Rectal smooth muscle tissue (tissue), 1 donor: Measurements from ENCODE around the gene RPL10.

Source experiments
- H3K27ac ChIP-seq: one replicate; pipeline ENCODE4 v1.7.0; 2013; ENCODE audit warnings: low read depth, low read length, inconsistent platforms
- H3K27me3 ChIP-seq: one replicate; pipeline ENCODE4 v1.7.0; 2013; ENCODE audit warnings: low read length; ENCODE audit not compliant: control insufficient read depth, insufficient read depth
- H3K36me3 ChIP-seq: one replicate; pipeline ENCODE4 v1.7.0; 2013; ENCODE audit warnings: low read length; ENCODE audit not compliant: control insufficient read depth, insufficient read depth
- H3K4me1 ChIP-seq: one replicate; pipeline ENCODE4 v1.7.0; 2013; ENCODE audit warnings: low read length; ENCODE audit not compliant: control insufficient read depth, insufficient read depth
- H3K4me3 ChIP-seq: one replicate; pipeline ENCODE4 v1.7.0; 2013; ENCODE audit warnings: low read length
- H3K9ac ChIP-seq: one replicate; pipeline ENCODE4 v1.7.0; 2013; ENCODE audit warnings: low read length

RPL10 gene

GRCh38 chrX:154374313-154375155 lies 23.6 kb upstream of the RPL10 start, which contains the start of gene FLNA:
Gene FLNA, minus strand, starts transcription at chrX:154374634. Its CDS starts 3,389 bp downstream, at chrX:154371245.
- H3K4me3 ChIP-seq = peak within 1 kb of the TSS; percentile 71
- H3K27me3 ChIP-seq = peaks cover 5% of the 10 kb centered on the region
- peak within 1 kb of the TSS; percentile 98 for H3K27ac ChIP-seq
- peaks cover 4% of the 10 kb centered on the region for H3K36me3 ChIP-seq
- peak within 1 kb of the TSS; percentile 74 for H3K9ac ChIP-seq
- H3K4me1 ChIP-seq = peaks cover 9% of the 10 kb centered on the region

GRCh38 chrX:154375156-154375504 lies 23.0 kb upstream of the RPL10 start:
- H3K4me3 ChIP-seq = peak overlapping the region; percentile 14
- peaks cover 9% of the 10 kb centered on the region for H3K4me1 ChIP-seq
- peaks cover 2% of the 10 kb centered on the region for H3K27me3 ChIP-seq
- H3K36me3 ChIP-seq = no peaks in the 10 kb centered on the region
- peak overlapping the region; percentile 85 for H3K27ac ChIP-seq
- H3K9ac ChIP-seq = peak overlapping the region; percentile 35

GRCh38 chrX:154376774-154377173 lies 21.4 kb upstream of the RPL10 start:
- peaks cover 2% of the 10 kb centered on the region for H3K27me3 ChIP-seq
- H3K27ac ChIP-seq = peak overlapping the region; percentile 91
- no peaks in the 10 kb centered on the region for H3K36me3 ChIP-seq
- H3K4me3 ChIP-seq = peak overlapping the region; percentile 28
- H3K4me1 ChIP-seq = peaks cover 15% of the 10 kb centered on the region
- no peak overlapping the region for H3K9ac ChIP-seq

- peak overlapping the region; percentile 66 for H3K9ac ChIP-seq
- no peaks in the 10 kb centered on the region for H3K27me3 ChIP-seq
- H3K4me1 ChIP-seq = peaks cover 15% of the 10 kb centered on the region
- H3K27ac ChIP-seq = peak overlapping the region; percentile 91
- H3K4me3 ChIP-seq = peak overlapping the region; percentile 65
- H3K36me3 ChIP-seq = no peaks in the 10 kb centered on the region
Observed at GRCh38 chrX:154378059-154378798, 19.9 kb upstream of the RPL10 start.

- Histone ChIP-seq H3K9ac (peak within 1 kb of the TSS; percentile 80), H3K4me1 (peaks cover 15% of the 10 kb centered on the region), H3K4me3 (peak within 1 kb of the TSS; percentile 65), H3K27me3 (no peaks in the 10 kb centered on the region), H3K27ac (peak within 1 kb of the TSS; percentile 97), H3K36me3 (no peaks in the 10 kb centered on the region)
Observed at GRCh38 chrX:154378799-154379568, 19.2 kb upstream of the RPL10 start, which contains the start of gene EMD. Gene EMD, plus strand, starts transcription at chrX:154379295. Its CDS starts 190 bp downstream, at chrX:154379485.

- Histone ChIP-seq H3K36me3 (no peaks in the 10 kb centered on the region), H3K4me1 (peaks cover 15% of the 10 kb centered on the region), H3K4me3 (peak overlapping the region; percentile 61), H3K27me3 (peaks cover 4% of the 10 kb centered on the region), H3K27ac (peak overlapping the region; percentile 97), H3K9ac (peak overlapping the region; percentile 80)
Observed at GRCh38 chrX:154379569-154379951, 18.6 kb upstream of the RPL10 start.

GRCh38 chrX:154380153-154380552 lies 18.0 kb upstream of the RPL10 start:
- Histone ChIP-seq H3K9ac (peak overlapping the region; percentile 68), H3K4me3 (peak overlapping the region; percentile 61), H3K27ac (peak overlapping the region; percentile 97), H3K4me1 (peaks cover 15% of the 10 kb centered on the region), H3K27me3 (peaks cover 5% of the 10 kb centered on the region), H3K36me3 (no peaks in the 10 kb centered on the region)

GRCh38 chrX:154380787-154381186 lies 17.4 kb upstream of the RPL10 start:
- H3K4me3 ChIP-seq = peak overlapping the region; percentile 61
- no peaks in the 10 kb centered on the region for H3K36me3 ChIP-seq
- H3K27me3 ChIP-seq = peaks cover 5% of the 10 kb centered on the region
- peak overlapping the region; percentile 97 for H3K27ac ChIP-seq
- no peak overlapping the region for H3K9ac ChIP-seq
- H3K4me1 ChIP-seq = peaks cover 15% of the 10 kb centered on the region

GRCh38 chrX:154381271-154381670 lies 16.9 kb upstream of the RPL10 start:
- no peaks in the 10 kb centered on the region for H3K36me3 ChIP-seq
- no peak overlapping the region for H3K27ac ChIP-seq
- H3K27me3 ChIP-seq = peaks cover 5% of the 10 kb centered on the region
- H3K4me1 ChIP-seq = peaks cover 14% of the 10 kb centered on the region
- no peak overlapping the region for H3K9ac ChIP-seq
- H3K4me3 ChIP-seq = no peak overlapping the region

GRCh38 chrX:154382483-154383069 lies 15.6 kb upstream of the RPL10 start:
- no peaks in the 10 kb centered on the region for H3K36me3 ChIP-seq
- peaks cover 7% of the 10 kb centered on the region for H3K4me1 ChIP-seq
- no peak overlapping the region for H3K27ac ChIP-seq
- H3K9ac ChIP-seq = no peak overlapping the region
- no peak overlapping the region for H3K4me3 ChIP-seq
- H3K27me3 ChIP-seq = peaks cover 5% of the 10 kb centered on the region

GRCh38 chrX:154383359-154384283 lies 14.6 kb upstream of the RPL10 start:
- Histone ChIP-seq H3K4me1 (peaks cover 7% of the 10 kb centered on the region), H3K27ac (no peak overlapping the region), H3K9ac (no peak overlapping the region), H3K36me3 (no peaks in the 10 kb centered on the region), H3K4me3 (no peak overlapping the region), H3K27me3 (peaks cover 5% of the 10 kb centered on the region)
